H1 (cell line): Measurements from ENCODE around the gene ATP6V1C2.

Experiments used
- CBX5 ChIP-seq: fragments of 300-800, 300-1000 bp; sonication (generic); IDR thresholded peaks from 2 replicates; pipeline ENCODE4 v1.7.1; 2016; ENCODE audit warnings: antibody characterized with exemption, low read length, low read depth
- CTCF ChIP-seq, 3 experiments: IDR thresholded peaks; 1 replicate in 2 of 3; 2 replicates in 1 of 3; pipeline versions ENCODE4 v1.5.1 to v1.6.1; 2011; ENCODE audit warnings: low read length in 3 of 3, mild to moderate bottlenecking in 3 of 3, inconsistent platforms in 2 of 3, low read depth in 1 of 3, moderate library complexity in 1 of 3; ENCODE audit not compliant: insufficient read depth in 1 of 3; ENCODE audit errors: control extremely low read depth in 1 of 3
- EZH2 ChIP-seq: fragments of 200-600 bp; sonication (generic); IDR thresholded peaks from 2 replicates; pipeline ENCODE4 v1.7.1; 2012; ENCODE audit warnings: low read depth, mild to moderate bottlenecking, moderate library complexity, low read length, inconsistent platforms; ENCODE audit not compliant: severe bottlenecking
- GTF2F1 ChIP-seq: IDR thresholded peaks from 2 replicates; pipeline ENCODE4 v1.6.1; 2012; ENCODE audit warnings: low read depth, low read length, improper control_type of control experiment, borderline replicate concordance
- JUND ChIP-seq: IDR thresholded peaks from 2 replicates; pipeline ENCODE4 v1.6.1; 2011; ENCODE audit warnings: mild to moderate bottlenecking, improper control_type of control experiment, low read length
- KDM5A ChIP-seq: fragments of 200-600 bp; IDR thresholded peaks from 2 replicates; pipeline ENCODE4 v1.7.1; 2012; ENCODE audit warnings: mild to moderate bottlenecking, low read length, inconsistent platforms, mixed read lengths
- POLR2A ChIP-seq, 2 experiments: IDR thresholded peaks; 1 replicate in 1 of 2; 2 replicates in 1 of 2; pipeline ENCODE4 v1.6.1; 2011; ENCODE audit warnings: low read depth in 2 of 2, low read length in 2 of 2, mild to moderate bottlenecking in 2 of 2; ENCODE audit errors: control extremely low read depth in 1 of 2
- SIX5 ChIP-seq: IDR thresholded peaks from 2 replicates; pipeline ENCODE4 v1.6.1; 2011; ENCODE audit warnings: mild to moderate bottlenecking, low read depth, low read length
- TEAD4 ChIP-seq: IDR thresholded peaks from 2 replicates; pipeline ENCODE4 v1.6.1; 2012; ENCODE audit warnings: low read depth, low read length, inconsistent platforms, mixed read lengths
- ZNF274 ChIP-seq: IDR thresholded peaks from 2 replicates; pipeline ENCODE4 v1.7.0; 2012; ENCODE audit warnings: low read length, borderline replicate concordance; ENCODE audit errors: extremely low read depth

GRCh38 chr2:10779776-10780490, 58.5 kb downstream of the ATP6V1C2 start:
- no peak for TF ChIP-seq EZH2
- no peak for TF ChIP-seq CTCF (IDR thresholded peaks at IDR 0.05; ENCODE audit: control extremely low read depth in 1 of 3, insufficient read depth in 1 of 3, low read depth in 1 of 3, low read length in 3 of 3)
- no peak for TF ChIP-seq CBX5
- no peak for TF ChIP-seq KDM5A
- no peak for TF ChIP-seq POLR2A (IDR thresholded peaks at IDR 0.05; ENCODE audit: control extremely low read depth in 1 of 2, low read depth in 2 of 2, low read length in 2 of 2)
- no peak for TF ChIP-seq JUND
- no peak for TF ChIP-seq GTF2F1
- no peak for TF ChIP-seq TEAD4
- no peak for TF ChIP-seq SIX5
- TF ChIP-seq ZNF274, result no peak
